CD4-positive, CD25-positive, alpha-beta regulatory T cell (primary cell): ENCODE measurements around the gene FGD3. TPM values are rescaled to one million over a fixed set of nuclear protein-coding genes. Genes with fewer than 3 reads are reported as not detected.
A peak's percentile ranks its signal among the peaks of the same experiment; 100 is the strongest.
"Not testable (repeated sequence)": the region's sequence is repeated elsewhere in the genome, so short reads cannot be mapped to it uniquely, and the experiment has no call there.

ENCODE experiments used
- ATAC-seq, 2 donors: fragments of 150-1000 bp; cut with Tn5 transposase; one replicate each; pipeline ENCODE4 v1.10.0; 2021; ENCODE audit warnings: low read depth in 2 of 2, moderate number of reproducible peaks in 2 of 2, moderate library complexity in 1 of 2
- DNase-seq, 3 donors: peaks; one replicate each; pipeline versions ENCODE4 v3.0.0 to v3.0.0-alpha.2; 2012 to 2022; ENCODE audit warnings: mixed read lengths in 1 of 3
- H3K27ac ChIP-seq: one replicate; pipeline ENCODE4 v1.7.0; 2013; ENCODE audit warnings: mild to moderate bottlenecking, low read length; ENCODE audit not compliant: insufficient read depth, poor library complexity, severe bottlenecking
- H3K27me3 ChIP-seq: one replicate; pipeline ENCODE4 v1.7.0; 2013; ENCODE audit warnings: low read length; ENCODE audit not compliant: control insufficient read depth, insufficient read depth
- H3K36me3 ChIP-seq: one replicate; pipeline ENCODE4 v1.7.0; 2013; ENCODE audit warnings: mild to moderate bottlenecking, low read length, moderate library complexity; ENCODE audit not compliant: control insufficient read depth, insufficient read depth
- H3K4me1 ChIP-seq: 2 replicates; pipeline ENCODE4 v1.7.0; 2013; ENCODE audit warnings: mild to moderate bottlenecking, low read length; ENCODE audit not compliant: insufficient read depth, control insufficient read depth, poor library complexity, severe bottlenecking
- H3K4me3 ChIP-seq: one replicate; pipeline ENCODE4 v1.7.0; 2013; ENCODE audit warnings: low read depth, mild to moderate bottlenecking, low read length, moderate library complexity
- H3K9me3 ChIP-seq, 2 experiments: 1 replicate in 1 of 2; 2 replicates in 1 of 2; pipeline ENCODE4 v1.7.0; 2013; ENCODE audit warnings: low read length in 2 of 2, mild to moderate bottlenecking in 1 of 2, moderate library complexity in 1 of 2; ENCODE audit not compliant: control insufficient read depth in 2 of 2
- H3K27ac Mint-ChIP-seq, 3 donors: one replicate each; pipeline ENCODE4 v1.8.0; 2020 to 2022; ENCODE audit warnings: mild to moderate bottlenecking in 3 of 3, mixed read lengths in 3 of 3, moderate library complexity in 2 of 3
- H3K27me3 Mint-ChIP-seq: one replicate; pipeline ENCODE4 v1.8.0; 2022; ENCODE audit warnings: mild to moderate bottlenecking, mixed read lengths
- H3K36me3 Mint-ChIP-seq: one replicate; pipeline ENCODE4 v1.8.0; 2020; ENCODE audit warnings: mixed read lengths
- H3K4me1 Mint-ChIP-seq, 4 donors: one replicate each; pipeline ENCODE4 v1.8.0; 2020 to 2022; ENCODE audit warnings: mixed read lengths in 4 of 4, mild to moderate bottlenecking in 1 of 4
- H3K4me3 Mint-ChIP-seq, 4 donors: one replicate each; pipeline ENCODE4 v1.8.0; 2020 to 2022; ENCODE audit warnings: mild to moderate bottlenecking in 4 of 4, mixed read lengths in 4 of 4, moderate library complexity in 3 of 4
- H3K9me3 Mint-ChIP-seq, 7 donors: one replicate each; pipeline ENCODE4 v1.8.0; 2020 to 2022; ENCODE audit warnings: mixed read lengths in 7 of 7, mild to moderate bottlenecking in 3 of 7, moderate library complexity in 2 of 7
- polyA plus RNA-seq, 4 donors: library from polyadenylated mRNA; unstranded; fragments of 300-500 nt; fragmentation: Illumina TruSeq; gene quantifications; one replicate each; pipeline ENCODE4 v1.2.3, GENCODE V29; 2021
- total RNA-seq: library from RNA; stranded (reverse); gene quantifications from one replicate; pipeline ENCODE4 v1.2.3, GENCODE V29; 2022

Gene FGD3
- total and polyA plus RNA-seq, 5 donors from 2014 or later = 71.6 to 188 (median 98.1) TPM

DNA sequence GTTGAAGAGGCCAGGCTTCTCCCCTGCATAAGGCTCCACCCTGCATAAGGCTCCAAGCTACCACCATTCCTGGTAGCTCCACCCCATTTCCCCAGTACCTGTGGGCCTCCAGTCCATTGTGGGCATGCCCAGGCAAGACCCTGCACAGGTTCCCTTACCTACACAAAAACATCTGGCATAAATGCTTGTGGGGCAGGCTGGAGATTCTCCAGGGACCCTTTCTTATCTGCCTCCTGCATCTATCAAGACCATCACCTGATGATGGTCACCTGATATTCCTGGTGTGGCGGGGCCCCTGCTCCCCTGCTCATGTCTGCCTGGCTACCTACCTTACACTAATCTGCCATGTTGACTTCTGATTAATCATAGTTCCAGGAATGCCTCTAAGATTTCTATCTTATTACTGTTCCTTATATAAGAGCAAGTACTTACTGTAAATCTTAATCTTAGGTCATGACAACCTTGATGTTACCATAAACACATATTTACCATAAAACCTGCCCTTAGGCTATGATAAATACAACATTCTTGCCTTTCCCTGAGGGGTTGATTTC, 41.0 kb downstream of the FGD3 start:
- H3K36me3 ChIP-seq = peaks cover 49% of the 10 kb centered on the region
- Mint-ChIP-seq H3K4me1 (peaks cover 54 to 93% (median 74%) of the 10 kb centered on the region in 4 donors), H3K36me3 (peaks cover 57% of the 10 kb centered on the region), H3K9me3 (peaks cover 0 to 4% (median 0%) of the 10 kb centered on the region in 7 donors), H3K27me3 (no peaks in the 10 kb centered on the region), H3K27ac (peak overlapping the region; percentile 62 to 98 (median 86)), H3K4me3 (peak overlapping the region; percentile 18 to 84 (median 69))
- peaks cover 7 to 10% of the 10 kb centered on the region in 2 experiments for H3K9me3 ChIP-seq
- peaks cover 89% of the 10 kb centered on the region for H3K4me1 ChIP-seq
- DNase-seq (peak in 1 of 3 donors; percentile 84), ATAC-seq (peak; percentile 62 to 63)
- H3K27me3 ChIP-seq = no peaks in the 10 kb centered on the region
- peak overlapping the region; percentile 20 for H3K4me3 ChIP-seq
- peak overlapping the region; percentile 44 for H3K27ac ChIP-seq

DNA sequence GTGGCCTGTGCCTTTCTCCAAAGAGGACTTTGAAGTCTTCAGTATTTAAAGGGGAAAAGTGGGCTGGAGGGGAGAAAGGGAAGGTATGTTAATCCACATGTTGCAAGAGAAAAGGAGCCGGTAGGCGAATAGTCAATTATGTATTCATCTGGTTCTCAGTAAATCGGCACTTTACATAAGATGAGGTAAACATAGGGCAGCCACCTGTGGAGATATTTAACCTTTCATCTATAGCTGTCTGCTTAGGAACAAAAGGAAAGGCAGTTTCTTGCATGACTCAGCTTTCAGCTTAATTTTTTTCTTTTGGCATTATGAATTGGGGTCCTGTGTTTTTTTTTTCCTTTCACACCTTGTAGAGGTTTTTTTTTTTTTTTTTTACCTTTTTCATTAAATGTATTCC, 42.2 kb downstream of the FGD3 start:
- Mint-ChIP-seq H3K4me3 (peak overlapping the region; percentile 66 to 84 (median 70)), H3K9me3 (peaks cover 0 to 4% (median 2%) of the 10 kb centered on the region in 7 donors), H3K27ac (peak overlapping the region; percentile 86 to 98 (median 88)), H3K36me3 (peaks cover 64% of the 10 kb centered on the region), H3K27me3 (no peaks in the 10 kb centered on the region), H3K4me1 (peaks cover 54 to 96% (median 76%) of the 10 kb centered on the region in 4 donors)
- peak; percentile 44 to 47 for ATAC-seq
- H3K9me3 ChIP-seq = no peaks in the 10 kb centered on the region
- peak overlapping the region; percentile 49 for H3K27ac ChIP-seq
- H3K27me3 ChIP-seq = no peaks in the 10 kb centered on the region
- H3K4me1 ChIP-seq = peaks cover 82% of the 10 kb centered on the region
- peak overlapping the region; percentile 57 for H3K4me3 ChIP-seq
- DNase-seq = peak in 1 of 3 donors; percentile 81
- H3K36me3 ChIP-seq = peaks cover 37% of the 10 kb centered on the region

GRCh38 chr9:92990461-92990860, 43.1 kb downstream of the FGD3 start:
- peak overlapping the region; percentile 86 to 98 (median 88) for H3K27ac Mint-ChIP-seq
- H3K27ac ChIP-seq = peak overlapping the region; percentile 49
- H3K9me3 ChIP-seq = no peaks in the 10 kb centered on the region
- H3K9me3 Mint-ChIP-seq = peaks cover 0 to 5% (median 2%) of the 10 kb centered on the region in 7 donors
- DNase-seq = no peak
- H3K27me3 Mint-ChIP-seq = no peaks in the 10 kb centered on the region
- peaks cover 29% of the 10 kb centered on the region for H3K36me3 ChIP-seq
- no peak for ATAC-seq
- peaks cover 70% of the 10 kb centered on the region for H3K36me3 Mint-ChIP-seq
- H3K4me3 ChIP-seq = peak overlapping the region; percentile 29
- peaks cover 73% of the 10 kb centered on the region for H3K4me1 ChIP-seq
- peaks cover 57 to 100% (median 81%) of the 10 kb centered on the region in 4 donors for H3K4me1 Mint-ChIP-seq
- no peaks in the 10 kb centered on the region for H3K27me3 ChIP-seq
- peak overlapping the region in 3 of 4 donors; percentile 63 to 84 (median 66) for H3K4me3 Mint-ChIP-seq

- DNase-seq (no peak), ATAC-seq (no peak)
- peaks cover 61 to 100% (median 81%) of the 10 kb centered on the region in 4 donors for H3K4me1 Mint-ChIP-seq
- H3K36me3 Mint-ChIP-seq = peaks cover 81% of the 10 kb centered on the region
- Histone ChIP-seq H3K4me3 (peak overlapping the region; percentile 34), H3K27ac (no peak overlapping the region), H3K9me3 (no peaks in the 10 kb centered on the region), H3K36me3 (peaks cover 27% of the 10 kb centered on the region), H3K4me1 (peaks cover 52% of the 10 kb centered on the region), H3K27me3 (no peaks in the 10 kb centered on the region)
- H3K4me3 Mint-ChIP-seq = peak overlapping the region in 2 of 4 donors; percentile 49 to 75
- H3K9me3 Mint-ChIP-seq = peaks cover 0 to 17% (median 2%) of the 10 kb centered on the region in 7 donors
- H3K27ac Mint-ChIP-seq = peak overlapping the region; percentile 50 to 98 (median 68)
- no peaks in the 10 kb centered on the region for H3K27me3 Mint-ChIP-seq
These were observed 45.2 kb downstream of the FGD3 start for GRCh38 chr9:92992549-92992948.

GRCh38 chr9:92998871-92999270, 51.5 kb downstream of the FGD3 start:
- Mint-ChIP-seq H3K36me3 (peaks cover 63% of the 10 kb centered on the region), H3K4me1 (peaks cover 45 to 97% (median 73%) of the 10 kb centered on the region in 4 donors), H3K9me3 (peaks cover 0 to 27% (median 5%) of the 10 kb centered on the region in 7 donors), H3K4me3 (peak overlapping the region in 1 of 4 donors; percentile 26), H3K27ac (peak overlapping the region; percentile 79 to 91 (median 90))
- ATAC-seq, DNase-seq, H3K9me3 ChIP-seq, H3K27me3 ChIP-seq, H3K27ac ChIP-seq, H3K27me3 Mint-ChIP-seq, H3K4me3 ChIP-seq: not testable (repeated sequence)
- peaks cover 24% of the 10 kb centered on the region for H3K36me3 ChIP-seq
- peaks cover 38% of the 10 kb centered on the region for H3K4me1 ChIP-seq

DNA sequence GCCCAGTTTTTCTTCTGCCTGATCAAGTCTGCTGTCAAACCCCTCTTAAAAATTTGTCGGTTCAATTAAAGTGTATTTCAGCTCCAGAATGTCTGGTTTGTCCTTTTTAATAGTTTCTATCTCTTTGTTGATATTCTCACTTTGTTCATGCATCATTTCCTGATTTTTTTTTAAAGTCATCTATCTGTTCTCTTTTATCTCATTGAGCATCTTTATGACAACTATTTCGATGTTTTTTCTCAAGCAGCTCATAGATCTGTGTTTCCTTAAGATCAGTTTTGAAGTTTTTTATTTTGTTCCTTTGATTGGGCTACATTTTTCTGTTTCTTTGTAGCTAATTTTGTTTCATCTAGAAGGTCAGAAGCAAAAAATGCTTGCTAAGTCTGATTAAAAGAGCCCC, 53.7 kb downstream of the FGD3 start:
- H3K4me3 ChIP-seq = peak overlapping the region; percentile 63
- H3K9me3 ChIP-seq = no peaks in the 10 kb centered on the region
- H3K9me3 Mint-ChIP-seq = peaks cover 0 to 23% (median 4%) of the 10 kb centered on the region in 7 donors
- ATAC-seq (peak; percentile 46 to 50), DNase-seq (peak in 2 of 3 donors; percentile 41 to 60)
- peak overlapping the region; percentile 91 to 99 (median 93) for H3K27ac Mint-ChIP-seq
- peaks cover 44% of the 10 kb centered on the region for H3K36me3 ChIP-seq
- peaks cover 48% of the 10 kb centered on the region for H3K4me1 ChIP-seq
- peaks cover 55% of the 10 kb centered on the region for H3K36me3 Mint-ChIP-seq
- H3K27me3 ChIP-seq = no peaks in the 10 kb centered on the region
- peak overlapping the region; percentile 50 to 83 (median 75) for H3K4me3 Mint-ChIP-seq
- H3K27me3 Mint-ChIP-seq = no peaks in the 10 kb centered on the region
- peaks cover 39 to 88% (median 62%) of the 10 kb centered on the region in 4 donors for H3K4me1 Mint-ChIP-seq
- H3K27ac ChIP-seq = peak overlapping the region; percentile 83

DNA sequence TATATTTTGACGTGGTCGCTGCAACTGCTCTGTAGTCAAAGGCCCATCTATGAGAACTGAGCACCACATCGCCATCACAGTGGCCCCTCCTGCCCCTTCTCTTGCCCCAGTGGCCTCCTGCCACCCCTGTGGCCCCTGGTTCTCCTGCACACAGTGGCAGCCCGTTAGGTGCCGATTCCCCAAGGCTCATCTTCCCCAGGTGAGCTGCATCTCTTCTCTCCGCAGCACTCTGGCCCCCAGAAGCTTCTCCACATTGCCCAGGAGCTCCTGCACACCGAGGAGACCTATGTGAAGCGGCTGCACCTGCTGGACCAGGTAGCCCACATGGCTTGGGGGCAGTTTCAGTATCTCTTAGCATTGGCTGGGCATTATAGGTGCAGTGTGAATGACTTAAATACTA, 55.4 kb downstream of the FGD3 start:
- ATAC-seq (no peak), DNase-seq (no peak)
- Mint-ChIP-seq H3K36me3 (peaks cover 42% of the 10 kb centered on the region), H3K9me3 (peaks cover 0 to 8% (median 4%) of the 10 kb centered on the region in 7 donors), H3K27me3 (no peaks in the 10 kb centered on the region), H3K27ac (peak overlapping the region; percentile 91 to 99 (median 93)), H3K4me3 (peak overlapping the region in 2 of 4 donors; percentile 35 to 43), H3K4me1 (peaks cover 28 to 74% (median 50%) of the 10 kb centered on the region in 4 donors)
- Histone ChIP-seq H3K27ac (peak overlapping the region; percentile 83), H3K9me3 (no peaks in the 10 kb centered on the region), H3K4me1 (peaks cover 48% of the 10 kb centered on the region), H3K36me3 (peaks cover 55% of the 10 kb centered on the region), H3K27me3 (no peaks in the 10 kb centered on the region), H3K4me3 (no peak overlapping the region)
